ENCODE measurements around the gene CELA2B.
"Not testable (repeated sequence)": the region's sequence is repeated elsewhere in the genome, so short reads cannot be mapped to it uniquely, and the experiment has no call there.

CELA2B gene

DNA sequence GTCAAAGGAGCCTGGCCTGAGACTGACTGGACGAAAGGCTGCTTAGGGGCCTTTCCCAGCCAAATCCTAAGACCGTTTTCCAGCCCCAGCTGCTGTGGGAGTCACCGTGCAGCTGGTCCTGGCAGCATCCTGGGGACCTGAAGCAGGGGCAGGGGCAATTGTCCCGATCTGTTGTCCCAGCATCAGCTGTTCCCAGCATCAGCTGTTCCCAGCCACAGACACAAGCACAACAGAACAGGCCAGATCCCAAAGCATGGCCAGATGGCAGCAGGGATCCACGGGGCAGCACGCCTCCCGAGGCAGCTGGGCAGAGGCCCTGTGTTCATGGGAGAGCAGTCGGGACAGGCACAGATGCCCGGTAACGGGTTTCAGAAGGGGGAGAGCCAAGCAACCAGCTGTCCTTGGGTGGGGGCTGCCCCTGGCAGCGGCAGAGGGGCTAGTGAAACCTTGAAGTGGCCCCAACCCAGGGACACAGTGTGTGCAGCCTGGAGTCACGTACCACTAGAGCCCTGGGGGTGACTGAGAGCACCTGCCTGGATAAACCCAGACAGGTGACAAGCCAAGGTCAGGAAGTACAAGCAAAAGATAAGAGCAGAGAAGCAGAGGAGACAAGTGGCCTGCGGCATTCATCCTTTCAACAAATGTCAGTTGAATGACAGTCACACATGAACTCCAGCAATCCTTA, 13.3 kb downstream of the CELA2B start:
- Histone ChIP-seq H3K27ac (ENCODE audit: low read length) (no peak overlapping the region), H3K36me3 (ENCODE audit: control insufficient read depth in 1 of 2, insufficient read depth in 2 of 2, low read length in 2 of 2) (peaks cover 10 to 33% of the 10 kb centered on the region in 2 donors), H3K4me3 (ENCODE audit: low read depth in 1 of 2, low read length in 2 of 2) (no peak overlapping the region), H3K27me3 (ENCODE audit: low read depth, low read length) (no peaks in the 10 kb centered on the region), H3K4me1 (ENCODE audit: control insufficient read depth in 1 of 2, insufficient read depth in 2 of 2, low read length in 2 of 2) (no peaks in the 10 kb centered on the region), H3K9me3 (ENCODE audit: control insufficient read depth in 1 of 2, low read length in 2 of 2) (no peaks in the 10 kb centered on the region)

DNA sequence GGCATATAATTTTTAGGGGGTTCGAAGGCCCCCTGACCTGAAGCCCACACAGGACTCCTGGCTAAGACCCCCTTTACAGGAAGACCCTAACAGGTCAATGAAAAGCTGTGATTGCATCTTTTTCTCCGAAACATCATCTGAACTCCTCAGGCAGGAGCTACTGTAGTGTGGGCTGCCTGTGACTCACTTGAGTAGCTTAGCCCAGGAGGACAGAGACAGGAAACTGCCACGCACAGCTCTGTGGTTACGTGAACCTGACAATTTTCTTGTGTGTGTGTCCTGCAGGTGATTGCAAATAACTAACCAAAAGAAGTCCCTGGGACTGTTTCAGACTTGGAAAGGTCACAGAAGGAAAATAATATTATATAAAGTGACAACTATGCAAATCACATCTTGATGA, 15.1 kb downstream of the CELA2B start:
- H3K27me3 ChIP-seq (ENCODE audit: low read depth, low read length); H3K4me3 ChIP-seq (ENCODE audit: low read depth in 1 of 2, low read length in 2 of 2); H3K9me3 ChIP-seq (ENCODE audit: control insufficient read depth in 1 of 2, low read length in 2 of 2); H3K4me1 ChIP-seq (ENCODE audit: control insufficient read depth in 1 of 2, insufficient read depth in 2 of 2, low read length in 2 of 2); H3K27ac ChIP-seq (ENCODE audit: low read length): not testable (repeated sequence)
- peaks cover 14 to 38% of the 10 kb centered on the region in 2 donors for H3K36me3 ChIP-seq (ENCODE audit: control insufficient read depth in 1 of 2, insufficient read depth in 2 of 2, low read length in 2 of 2)

DNA sequence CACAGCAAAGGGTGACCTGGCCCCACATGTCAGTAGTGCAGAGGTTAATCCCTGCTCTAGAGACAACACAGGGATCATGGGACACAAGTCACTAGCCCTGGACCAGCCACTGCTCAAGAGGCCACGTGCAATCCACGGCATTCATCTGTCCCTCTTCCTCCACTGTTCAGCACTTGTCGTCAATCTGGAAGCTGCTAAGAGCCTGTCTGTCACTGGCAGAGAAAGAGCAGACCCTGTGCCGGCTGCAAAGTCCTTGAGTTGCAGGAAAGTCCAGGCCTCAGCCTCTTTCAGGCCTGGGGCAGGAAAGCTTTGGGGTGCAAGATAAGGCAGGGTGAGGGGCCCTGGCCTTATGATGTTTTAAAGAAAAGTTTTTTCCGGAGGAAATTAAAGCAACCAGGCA, 16.7 kb downstream of the CELA2B start:
- H3K4me3 ChIP-seq (ENCODE audit: low read depth in 1 of 2, low read length in 2 of 2), result no peak overlapping the region
- H3K9me3 ChIP-seq (ENCODE audit: control insufficient read depth in 1 of 2, low read length in 2 of 2), result no peaks in the 10 kb centered on the region
- peaks cover 14 to 33% of the 10 kb centered on the region in 2 donors for H3K36me3 ChIP-seq (ENCODE audit: control insufficient read depth in 1 of 2, insufficient read depth in 2 of 2, low read length in 2 of 2)
- no peaks in the 10 kb centered on the region for H3K4me1 ChIP-seq (ENCODE audit: control insufficient read depth in 1 of 2, insufficient read depth in 2 of 2, low read length in 2 of 2)
- H3K27me3 ChIP-seq (ENCODE audit: low read depth, low read length), result no peaks in the 10 kb centered on the region
- H3K27ac ChIP-seq (ENCODE audit: low read length), result no peak overlapping the region

DNA sequence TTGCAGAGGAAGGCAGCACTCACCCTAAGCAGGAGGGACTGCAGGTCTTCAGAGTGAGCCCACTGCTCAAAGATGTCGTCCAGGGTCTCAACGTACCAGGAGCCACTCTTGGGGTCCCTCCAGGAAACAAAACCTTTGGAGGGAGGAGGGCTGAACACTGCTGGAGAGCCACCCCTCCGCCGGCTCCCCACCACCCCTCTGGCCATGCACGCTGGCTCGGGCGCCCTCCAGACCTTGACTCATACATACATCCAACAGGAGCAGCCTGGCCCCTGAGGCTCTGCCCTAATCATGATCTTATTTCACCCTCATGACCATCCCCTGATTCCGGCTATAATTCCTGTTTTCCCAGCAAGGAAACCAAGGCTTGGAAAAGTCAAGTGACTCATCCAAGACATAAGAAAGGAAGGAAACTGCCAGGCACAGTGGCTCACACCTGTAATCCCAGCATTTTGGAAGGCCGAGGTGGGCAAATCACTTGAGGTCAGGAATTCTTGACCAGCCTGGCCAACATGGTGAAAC, 18.0 kb downstream of the CELA2B start:
- Histone ChIP-seq H3K27ac (ENCODE audit: low read length) (no peak overlapping the region), H3K36me3 (ENCODE audit: control insufficient read depth in 1 of 2, insufficient read depth in 2 of 2, low read length in 2 of 2) (peaks cover 14 to 33% of the 10 kb centered on the region in 2 donors), H3K27me3 (ENCODE audit: low read depth, low read length) (no peaks in the 10 kb centered on the region), H3K9me3 (ENCODE audit: control insufficient read depth in 1 of 2, low read length in 2 of 2) (peaks cover 0 to 3% of the 10 kb centered on the region in 2 donors), H3K4me3 (ENCODE audit: low read depth in 1 of 2, low read length in 2 of 2) (no peak overlapping the region), H3K4me1 (ENCODE audit: control insufficient read depth in 1 of 2, insufficient read depth in 2 of 2, low read length in 2 of 2) (no peaks in the 10 kb centered on the region)

DNA sequence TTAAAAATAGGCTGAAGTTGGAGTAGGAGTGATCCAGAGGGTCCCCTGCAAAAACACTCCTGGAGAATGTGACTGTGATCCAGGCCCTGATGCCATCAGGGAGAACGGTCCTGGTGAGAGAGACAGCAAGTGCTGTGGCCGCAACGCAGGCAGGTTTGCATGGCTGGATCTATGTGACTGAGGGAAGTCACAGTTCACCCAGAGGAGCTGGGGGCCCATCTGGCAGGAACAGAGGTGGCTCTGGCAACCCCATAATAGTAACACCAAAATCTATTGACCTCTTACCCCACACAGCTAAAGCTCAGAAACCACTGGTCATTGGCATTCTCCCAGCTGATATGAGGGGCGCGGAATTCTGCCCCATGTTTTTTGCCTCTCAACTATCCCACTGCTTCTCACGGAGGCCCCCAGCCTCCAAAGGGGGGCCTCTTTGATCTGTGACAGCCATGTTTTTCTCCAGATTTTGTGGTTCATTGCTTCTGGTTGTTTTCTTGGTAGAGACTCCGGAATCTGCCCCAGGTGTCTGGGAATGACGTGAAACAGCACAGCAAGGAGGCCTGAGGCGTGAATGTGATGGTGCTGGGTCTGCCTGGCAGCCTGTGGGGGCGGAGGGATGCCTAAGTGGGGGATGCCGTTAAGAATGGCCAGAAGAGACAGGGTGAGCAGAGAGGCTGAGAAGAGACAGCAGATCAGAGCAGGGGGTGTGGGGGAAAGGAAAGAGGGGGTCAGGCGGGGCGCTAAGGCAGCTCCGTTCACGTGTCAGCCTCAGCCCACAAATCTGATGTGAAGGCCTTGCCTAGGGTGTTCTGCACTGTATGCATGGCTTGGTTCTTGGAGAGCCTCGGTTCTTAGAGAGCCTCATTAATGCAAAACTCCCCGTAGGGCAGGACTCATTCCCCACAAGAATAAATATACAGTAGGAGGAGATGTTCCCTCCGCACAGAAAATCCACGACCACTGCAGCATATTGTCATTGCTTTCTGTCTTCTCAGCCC, 24.6 kb downstream of the CELA2B start:
- H3K27ac ChIP-seq (ENCODE audit: low read length), result no peak overlapping the region
- H3K36me3 ChIP-seq (ENCODE audit: control insufficient read depth in 1 of 2, insufficient read depth in 2 of 2, low read length in 2 of 2), result peaks cover 18 to 38% of the 10 kb centered on the region in 2 donors
- no peak overlapping the region for H3K4me3 ChIP-seq (ENCODE audit: low read depth in 1 of 2, low read length in 2 of 2)
- no peaks in the 10 kb centered on the region for H3K27me3 ChIP-seq (ENCODE audit: low read depth, low read length)
- H3K4me1 ChIP-seq (ENCODE audit: control insufficient read depth in 1 of 2, insufficient read depth in 2 of 2, low read length in 2 of 2), result no peaks in the 10 kb centered on the region
- peaks cover 0 to 3% of the 10 kb centered on the region in 2 donors for H3K9me3 ChIP-seq (ENCODE audit: control insufficient read depth in 1 of 2, low read length in 2 of 2)

DNA sequence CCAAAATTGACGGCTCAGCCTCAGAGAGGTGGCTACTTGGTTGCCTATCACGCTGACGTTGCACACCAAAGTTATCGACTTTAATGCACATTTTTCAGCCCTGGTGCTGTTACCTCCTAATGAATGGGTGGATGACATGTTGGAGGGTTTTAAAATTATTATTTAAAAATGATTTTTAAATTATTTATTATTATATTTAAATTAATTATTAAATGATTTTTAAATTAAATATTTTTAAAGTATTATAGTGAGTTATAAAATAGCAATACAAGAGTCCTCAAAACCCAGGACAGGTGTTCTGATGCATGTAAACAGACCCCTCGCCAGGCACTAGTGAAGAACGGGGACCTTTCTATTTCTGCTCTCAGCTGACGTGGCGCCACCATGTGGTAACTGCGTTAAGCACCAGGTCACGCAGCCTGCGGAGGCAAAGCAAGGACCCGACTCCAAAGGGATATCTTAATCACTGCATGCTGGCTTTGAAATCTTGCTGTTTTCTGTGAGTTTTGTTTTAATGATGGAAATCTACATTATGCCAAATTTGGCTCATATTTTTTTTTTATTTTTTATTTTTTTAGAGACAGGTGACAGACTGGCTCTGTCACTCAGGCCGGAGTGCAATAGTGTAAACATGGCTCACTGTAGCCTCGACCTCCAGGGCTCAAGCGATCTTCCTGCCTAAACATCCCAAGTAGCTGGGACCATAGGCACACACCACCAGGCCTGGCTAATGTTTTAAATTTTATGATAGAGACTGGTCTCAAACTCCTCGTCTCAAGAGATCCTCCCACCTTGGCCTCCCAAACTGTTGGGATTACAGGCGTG, 25.5 kb downstream of the CELA2B start:
- Histone ChIP-seq H3K9me3 (ENCODE audit: control insufficient read depth in 1 of 2, low read length in 2 of 2) (peaks cover 0 to 3% of the 10 kb centered on the region in 2 donors), H3K27me3 (ENCODE audit: low read depth, low read length) (no peaks in the 10 kb centered on the region), H3K4me1 (ENCODE audit: control insufficient read depth in 1 of 2, insufficient read depth in 2 of 2, low read length in 2 of 2) (no peaks in the 10 kb centered on the region), H3K27ac (ENCODE audit: low read length) (no peak overlapping the region), H3K36me3 (ENCODE audit: control insufficient read depth in 1 of 2, insufficient read depth in 2 of 2, low read length in 2 of 2) (peaks cover 22 to 44% of the 10 kb centered on the region in 2 donors), H3K4me3 (ENCODE audit: low read depth in 1 of 2, low read length in 2 of 2) (no peak overlapping the region)

DNA sequence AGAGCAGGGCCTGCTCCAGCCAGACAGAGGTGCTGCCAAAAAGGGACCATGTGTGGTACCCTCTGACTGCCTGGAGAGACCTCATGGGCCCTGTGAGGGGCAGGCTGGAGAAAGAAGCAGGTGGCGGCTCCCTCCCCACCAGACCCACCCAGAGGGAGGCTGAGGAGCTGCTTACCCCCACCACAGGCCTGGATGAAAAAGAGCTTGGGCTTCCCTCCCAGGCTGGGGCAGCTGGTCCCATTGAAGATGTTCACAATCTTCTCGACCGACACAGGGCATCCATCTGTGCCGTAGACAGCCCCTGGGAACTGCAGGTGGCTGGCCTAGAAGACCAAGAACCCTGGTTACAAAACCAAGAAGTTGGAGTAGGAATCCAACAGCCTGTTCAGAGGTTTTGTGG, 28.5 kb downstream of the CELA2B start:
- H3K27ac ChIP-seq (ENCODE audit: low read length), result no peak overlapping the region
- H3K4me1 ChIP-seq (ENCODE audit: control insufficient read depth in 1 of 2, insufficient read depth in 2 of 2, low read length in 2 of 2), result no peaks in the 10 kb centered on the region
- H3K27me3 ChIP-seq (ENCODE audit: low read depth, low read length), result no peaks in the 10 kb centered on the region
- no peaks in the 10 kb centered on the region for H3K9me3 ChIP-seq (ENCODE audit: control insufficient read depth in 1 of 2, low read length in 2 of 2)
- no peak overlapping the region for H3K4me3 ChIP-seq (ENCODE audit: low read depth in 1 of 2, low read length in 2 of 2)
- peaks cover 22 to 53% of the 10 kb centered on the region in 2 donors for H3K36me3 ChIP-seq (ENCODE audit: control insufficient read depth in 1 of 2, insufficient read depth in 2 of 2, low read length in 2 of 2)

DNA sequence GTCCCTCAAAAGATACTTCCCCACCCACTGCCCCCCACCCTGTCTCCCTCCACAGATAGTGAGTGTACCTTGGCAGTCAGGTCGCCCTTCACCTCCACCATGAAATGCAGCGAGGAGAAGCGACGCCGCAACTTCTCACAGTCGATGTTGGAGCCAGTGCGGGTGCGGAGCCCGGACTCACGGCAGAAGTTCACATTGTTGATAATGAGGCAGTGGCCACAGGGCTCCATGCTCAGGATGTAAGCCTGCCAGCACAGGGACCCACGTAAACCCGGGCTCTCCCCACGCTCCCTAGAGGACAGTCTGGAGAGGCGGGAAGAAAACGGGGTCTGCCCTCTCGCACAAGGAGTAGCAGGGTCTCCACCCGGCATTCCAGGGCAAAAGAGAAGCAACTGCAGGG, 30.9 kb downstream of the CELA2B start:
- Histone ChIP-seq H3K4me3 (ENCODE audit: low read depth in 1 of 2, low read length in 2 of 2) (no peak overlapping the region), H3K27ac (ENCODE audit: low read length) (no peak overlapping the region), H3K9me3 (ENCODE audit: control insufficient read depth in 1 of 2, low read length in 2 of 2) (no peaks in the 10 kb centered on the region), H3K36me3 (ENCODE audit: control insufficient read depth in 1 of 2, insufficient read depth in 2 of 2, low read length in 2 of 2) (peaks cover 22 to 46% of the 10 kb centered on the region in 2 donors), H3K27me3 (ENCODE audit: low read depth, low read length) (no peaks in the 10 kb centered on the region), H3K4me1 (ENCODE audit: control insufficient read depth in 1 of 2, insufficient read depth in 2 of 2, low read length in 2 of 2) (no peaks in the 10 kb centered on the region)

DNA sequence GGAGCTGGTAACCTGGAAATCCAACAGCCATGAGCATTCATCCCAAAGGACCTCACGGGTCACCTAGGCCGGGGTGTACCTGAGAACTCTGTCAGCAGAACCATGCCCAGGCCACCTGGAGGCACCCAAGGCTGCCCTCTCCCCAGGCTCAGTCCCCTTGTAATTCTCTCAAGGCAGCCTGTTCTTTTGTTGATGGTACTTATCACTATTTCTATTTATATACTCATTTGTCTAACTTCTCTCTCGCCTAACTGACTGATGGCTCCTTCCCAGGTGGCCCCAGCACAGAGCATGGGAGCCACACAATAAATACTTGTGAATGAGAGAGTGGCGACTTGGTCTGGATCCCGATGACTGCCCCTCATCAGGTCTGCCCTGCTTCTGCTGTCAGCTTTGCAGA, 31.4 kb downstream of the CELA2B start:
- peaks cover 22 to 49% of the 10 kb centered on the region in 2 donors for H3K36me3 ChIP-seq (ENCODE audit: control insufficient read depth in 1 of 2, insufficient read depth in 2 of 2, low read length in 2 of 2)
- no peak overlapping the region for H3K4me3 ChIP-seq (ENCODE audit: low read depth in 1 of 2, low read length in 2 of 2)

DNA sequence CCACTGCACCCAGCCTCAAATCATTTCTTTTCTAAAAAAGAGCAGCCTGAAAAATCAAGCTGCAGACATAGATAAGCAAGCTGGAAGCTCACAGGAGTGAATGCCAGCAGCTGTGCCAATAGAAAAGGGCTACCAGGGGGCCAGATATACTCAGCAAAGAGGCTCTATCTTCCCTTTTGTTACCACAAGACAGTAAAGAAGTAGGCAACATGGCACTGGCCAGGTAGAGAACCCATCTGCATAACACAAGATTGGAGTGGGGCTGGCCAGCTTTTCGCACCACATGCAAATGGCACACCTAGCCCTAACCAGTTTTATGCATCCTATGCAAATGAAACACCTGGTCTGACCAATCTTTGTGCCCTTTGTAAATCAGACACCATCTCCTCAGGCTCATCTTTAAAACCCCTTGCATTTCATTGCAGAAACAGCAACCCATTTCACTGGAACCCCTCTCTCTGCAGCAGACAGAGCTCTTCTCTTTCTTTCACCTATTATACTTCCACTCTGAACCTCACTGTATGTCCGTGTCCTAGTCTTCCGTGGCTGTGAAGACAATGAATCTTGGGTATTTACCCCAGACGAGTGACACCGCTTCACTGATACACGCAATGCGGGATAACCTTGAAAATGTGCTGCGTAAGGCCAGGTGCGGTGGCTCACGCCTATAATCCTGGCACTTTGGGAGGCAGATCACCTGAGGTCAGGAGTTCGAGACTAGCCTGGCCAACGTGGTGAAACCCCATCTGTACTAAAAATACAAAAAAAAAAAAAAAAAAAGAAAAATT, 33.0 kb downstream of the CELA2B start:
- H3K27ac ChIP-seq (ENCODE audit: low read length), result no peak overlapping the region
- H3K9me3 ChIP-seq (ENCODE audit: control insufficient read depth in 1 of 2, low read length in 2 of 2), result no peaks in the 10 kb centered on the region
- H3K4me1 ChIP-seq (ENCODE audit: control insufficient read depth in 1 of 2, insufficient read depth in 2 of 2, low read length in 2 of 2), result no peaks in the 10 kb centered on the region
- H3K36me3 ChIP-seq (ENCODE audit: control insufficient read depth in 1 of 2, insufficient read depth in 2 of 2, low read length in 2 of 2), result peaks cover 20 to 36% of the 10 kb centered on the region in 2 donors
- H3K4me3 ChIP-seq (ENCODE audit: low read depth in 1 of 2, low read length in 2 of 2), result no peak overlapping the region
- H3K27me3 ChIP-seq (ENCODE audit: low read depth, low read length), result no peaks in the 10 kb centered on the region

More for the DNA sequence above, 31.4 kb downstream of the CELA2B start:
- Histone ChIP-seq H3K27me3 (ENCODE audit: low read depth, low read length) (no peaks in the 10 kb centered on the region), H3K27ac (ENCODE audit: low read length) (no peak overlapping the region), H3K4me1 (ENCODE audit: control insufficient read depth in 1 of 2, insufficient read depth in 2 of 2, low read length in 2 of 2) (no peaks in the 10 kb centered on the region), H3K9me3 (ENCODE audit: control insufficient read depth in 1 of 2, low read length in 2 of 2) (no peaks in the 10 kb centered on the region)

Data from muscle layer of duodenum (tissue), 2 donors.